H1 (cell line): ENCODE results near the gene SPON2. TPM values are rescaled to one million over a fixed set of nuclear protein-coding genes. Genes with fewer than 3 reads are reported as not detected.

ENCODE experiments used
- HDAC6 ChIP-seq: IDR thresholded peaks from one replicate; pipeline ENCODE4 v1.7.1; 2012; ENCODE audit warnings: low read depth, mild to moderate bottlenecking, inconsistent platforms, low read length, moderate library complexity
- KDM4A ChIP-seq: IDR thresholded peaks from one replicate; pipeline ENCODE4 v1.7.1; 2012; ENCODE audit warnings: low read depth, mild to moderate bottlenecking, moderate library complexity, low read length, inconsistent platforms; ENCODE audit not compliant: severe bottlenecking
- POLR2AphosphoS5 ChIP-seq: IDR thresholded peaks from 2 replicates; pipeline ENCODE4 v1.6.1; 2011; ENCODE audit warnings: low read depth, low read length
- RFX5 ChIP-seq: IDR thresholded peaks from 2 replicates; pipeline ENCODE4 v1.6.1; 2011; ENCODE audit warnings: low read depth, low read length, improper control_type of control experiment, borderline replicate concordance
- TEAD4 ChIP-seq: IDR thresholded peaks from 2 replicates; pipeline ENCODE4 v1.6.1; 2012; ENCODE audit warnings: low read depth, low read length, inconsistent platforms, mixed read lengths
- polyA plus RNA-seq, 7 experiments: library from polyadenylated mRNA; depleted of rRNA in 3 of 7; stranded (reverse) in 5 of 7; unstranded in 2 of 7; fragments of >200 nt in 5 of 7; fragments of 200-250 nt in 2 of 7; gene quantifications; 1 replicate in 5 of 7; 2 replicates in 1 of 7; 4 replicates in 1 of 7; pipeline versions ENCODE4 v1.2.1 to v1.2.3, GENCODE V29; 2011 to 2013; ENCODE audit warnings: missing spikeins in 2 of 7, mixed read lengths in 2 of 7
- total RNA-seq: library from RNA; stranded (reverse); fragmentation: NEBNext Ultra II Directional; extraction: Animal tissue kit (Norgen Biotek cat#: 25700); gene quantifications from 2 replicates; pipeline ENCODE4 v1.2.1, GENCODE V29; 2021

SPON2 gene
- total and polyA plus RNA-seq, 2 of the 8 experiments (the other 6 are each of a cell fraction or from before 2014, with no cell fraction given) = 2.8 to 3.2 TPM

GRCh38 chr4:1153567-1154090 lies 18.8 kb downstream of the SPON2 start (continued):
- TF ChIP-seq HDAC6 (no peak), TEAD4 (no peak), RFX5 (no peak), KDM4A (no peak), POLR2AphosphoS5 (no peak)
